T-cell (primary cell): Measurements from ENCODE around the gene EEF1A2. TPM values are rescaled to one million over a fixed set of nuclear protein-coding genes. Genes with fewer than 3 reads are reported as not detected.

ENCODE experiments used
- ATAC-seq, 4 experiments: fragments of 200-7000 bp in 3 of 4; fragments of 150-1000 bp in 1 of 4; cut with Tn5 transposase; replicated peaks in 1 of 4; 1 replicate in 3 of 4; 2 replicates in 1 of 4; pipeline ENCODE4 v1.10.0; 2021; ENCODE audit warnings: moderate library complexity in 3 of 4, mild to moderate bottlenecking in 2 of 4, moderate number of reproducible peaks in 1 of 4
- CTCF ChIA-PET, 2 donors: fragments of 300-600 bp; sonication (Branson Sonifier 250); formaldehyde crosslinking; loops; one replicate each; lab custom pipeline; 2022; ENCODE audit warnings: antibody characterized with exemption in 2 of 2; lab: Charles Lee
- POLR2A ChIA-PET, 2 donors: fragments of 300-600 bp; sonication (Branson Sonifier 250); formaldehyde crosslinking; loops; one replicate each; lab custom pipeline; 2022; ENCODE audit warnings: antibody characterized with exemption in 2 of 2; lab: Charles Lee
- DNase-seq, 35 experiments: peaks; one replicate each; pipeline versions ENCODE4 v3.0.0 to v3.0.0-alpha.2; 2013 to 2023
- H3K27ac ChIP-seq: one replicate; pipeline ENCODE4 v1.5.1; 2013; ENCODE audit warnings: low read length
- H3K27me3 ChIP-seq, 2 experiments: replicated peaks in 1 of 2; 1 replicate in 1 of 2; 2 replicates in 1 of 2; pipeline versions ENCODE4 v1.6.1 to v1.7.0; 2013; ENCODE audit warnings: low read length in 1 of 2, mixed read lengths in 1 of 2; ENCODE audit not compliant: control insufficient read depth in 2 of 2, insufficient read depth in 2 of 2; ENCODE audit errors: extremely low read depth in 1 of 2
- H3K36me3 ChIP-seq, 2 donors: 1 replicate in 1 of 2; 2 replicates in 1 of 2; pipeline versions ENCODE4 v1.6.1 to v1.7.0; 2013; ENCODE audit warnings: low read length in 1 of 2; ENCODE audit not compliant: control insufficient read depth in 2 of 2, insufficient read depth in 1 of 2; ENCODE audit errors: extremely low read depth in 1 of 2
- H3K4me1 ChIP-seq, 2 experiments: 1 replicate in 1 of 2; 2 replicates in 1 of 2; pipeline versions ENCODE4 v1.6.1 to v1.7.0; 2013; ENCODE audit warnings: low read length in 2 of 2, mixed read lengths in 1 of 2; ENCODE audit not compliant: insufficient read depth in 2 of 2, control insufficient read depth in 1 of 2; ENCODE audit errors: extremely low read depth in 1 of 2
- H3K4me3 ChIP-seq, 2 donors: 1 replicate in 1 of 2; 2 replicates in 1 of 2; pipeline versions ENCODE4 v1.5.1 to v1.7.0; 2013; ENCODE audit warnings: mild to moderate bottlenecking in 2 of 2, low read length in 1 of 2, moderate library complexity in 1 of 2; ENCODE audit not compliant: control insufficient read depth in 1 of 2; ENCODE audit errors: extremely low read depth in 1 of 2
- H3K9me3 ChIP-seq: 2 replicates; pipeline ENCODE4 v1.7.0; 2013
- H3K27ac Mint-ChIP-seq, 2 donors: one replicate each; pipeline ENCODE4 v1.8.0; 2020 to 2021; ENCODE audit warnings: mild to moderate bottlenecking in 2 of 2, mixed read lengths in 2 of 2
- H3K27me3 Mint-ChIP-seq, 2 donors: one replicate each; pipeline ENCODE4 v1.8.0; 2021 to 2022; ENCODE audit warnings: mixed read lengths in 2 of 2
- H3K36me3 Mint-ChIP-seq: one replicate; pipeline ENCODE4 v1.8.0; 2021; ENCODE audit warnings: mixed read lengths
- H3K4me1 Mint-ChIP-seq, 3 donors: one replicate each; pipeline ENCODE4 v1.8.0; 2020 to 2022; ENCODE audit warnings: mixed read lengths in 3 of 3, mild to moderate bottlenecking in 1 of 3
- H3K4me3 Mint-ChIP-seq, 3 donors: one replicate each; pipeline ENCODE4 v1.8.0; 2020 to 2022; ENCODE audit warnings: mild to moderate bottlenecking in 3 of 3, mixed read lengths in 3 of 3, moderate library complexity in 3 of 3
- H3K9me3 Mint-ChIP-seq, 3 donors: one replicate each; pipeline ENCODE4 v1.8.0; 2020 to 2022; ENCODE audit warnings: mixed read lengths in 3 of 3
- WGBS: methylation state at CpG from one replicate; pipeline ENCODE4 v1.1.5; 2013; ENCODE audit warnings: missing lambda C conversion rate; ENCODE audit not compliant: insufficient coverage; 5-methylcytosine and 5-hydroxymethylcytosine counted together
- total RNA-seq, 35 experiments: library from RNA in 6 of 35; stranded (reverse) in 6 of 35; fragments of 120-200 nt in 1 of 35; gene quantifications; one replicate each; pipeline versions ENCODE4 v1.2.1 to v1.2.4 and lab custom pipeline; 2013 to 2026

Gene EEF1A2
- total RNA-seq, 5 donors from 2014 or later (not counting 1 experiment from before 2014, with no cell fraction given), result 0.50 to 3.1 (median 1.1) TPM

- no CpG with 5 or more reads among the region's 6 CpGs for WGBS
- H3K27ac Mint-ChIP-seq, result no peak overlapping the region
- no peak overlapping the region for H3K27ac ChIP-seq
- H3K36me3 ChIP-seq, result no peaks in the 10 kb centered on the region
- H3K4me3 ChIP-seq, result no peak overlapping the region
- POLR2A ChIA-PET, result interaction anchor here in 1 of 2 donors (0.6 kb wide), 1 partner anchor 28 kb away, joined by 7 read pairs; the partner anchor contains the start of gene HELZ2
- no peaks in the 10 kb centered on the region for H3K9me3 ChIP-seq
- H3K9me3 Mint-ChIP-seq, result no peaks in the 10 kb centered on the region
- peaks cover 4 to 11% (median 11%) of the 10 kb centered on the region in 3 donors for H3K4me1 Mint-ChIP-seq
- H3K4me3 Mint-ChIP-seq, result no peak overlapping the region
- peaks cover 0 to 10% of the 10 kb centered on the region in 2 donors for H3K27me3 Mint-ChIP-seq
- H3K36me3 Mint-ChIP-seq, result no peaks in the 10 kb centered on the region
- CTCF ChIA-PET, result no interaction called here
- ATAC-seq (peak in 1 of 4 experiments; percentile 61), DNase-seq (no peak)
- H3K4me1 ChIP-seq, result peaks cover 11 to 15% of the 10 kb centered on the region in 2 experiments
- H3K27me3 ChIP-seq, result peaks cover 0 to 39% of the 10 kb centered on the region in 2 experiments
Measured at GRCh38 chr20:63545814-63546213, 46.9 kb upstream of the EEF1A2 start.

- CTCF ChIA-PET, result no interaction called here
- Histone ChIP-seq H3K27me3 (peaks cover 0 to 31% of the 10 kb centered on the region in 2 experiments), H3K4me3 (no peak overlapping the region), H3K27ac (no peak overlapping the region), H3K9me3 (no peaks in the 10 kb centered on the region), H3K4me1 (peaks cover 11 to 15% of the 10 kb centered on the region in 2 experiments), H3K36me3 (no peaks in the 10 kb centered on the region)
- DNase-seq (no peak), ATAC-seq (no peak)
- Mint-ChIP-seq H3K27me3 (peaks cover 0 to 6% of the 10 kb centered on the region in 2 donors), H3K36me3 (no peaks in the 10 kb centered on the region), H3K27ac (no peak overlapping the region), H3K9me3 (no peaks in the 10 kb centered on the region), H3K4me3 (no peak overlapping the region), H3K4me1 (peaks cover 4 to 13% (median 11%) of the 10 kb centered on the region in 3 donors)
- POLR2A ChIA-PET, result interaction anchor here in 1 of 2 donors (0.6 kb wide), 1 partner anchor 29 kb away, joined by 7 read pairs; the partner anchor contains the start of gene HELZ2
- 78% methylated on average over 17 of the region's 19 CpGs for WGBS
Measured at GRCh38 chr20:63544958-63545516, 46.2 kb upstream of the EEF1A2 start.

GRCh38 chr20:63544241-63544957, 45.5 kb upstream of the EEF1A2 start:
- Histone ChIP-seq H3K27me3 (peaks cover 0 to 25% of the 10 kb centered on the region in 2 experiments), H3K9me3 (no peaks in the 10 kb centered on the region), H3K4me3 (no peak overlapping the region), H3K36me3 (no peaks in the 10 kb centered on the region), H3K27ac (no peak overlapping the region), H3K4me1 (peaks cover 9 to 17% of the 10 kb centered on the region in 2 experiments)
- Mint-ChIP-seq H3K9me3 (no peaks in the 10 kb centered on the region), H3K4me3 (no peak overlapping the region), H3K4me1 (peaks cover 2 to 13% (median 9%) of the 10 kb centered on the region in 3 donors), H3K27me3 (peaks cover 0 to 6% of the 10 kb centered on the region in 2 donors), H3K27ac (no peak overlapping the region), H3K36me3 (no peaks in the 10 kb centered on the region)
- 85% methylated on average over 27 of the region's 27 CpGs for WGBS
- ChIA-PET POLR2A (no interaction called here), CTCF (no interaction called here)
- ATAC-seq, result no peak
- no peak for DNase-seq

- H3K4me3 Mint-ChIP-seq, result no peak overlapping the region
- CTCF ChIA-PET, result no interaction called here
- Histone ChIP-seq H3K4me1 (peaks cover 8 to 22% of the 10 kb centered on the region in 2 experiments), H3K27me3 (peaks cover 0 to 24% of the 10 kb centered on the region in 2 experiments), H3K4me3 (no peak overlapping the region), H3K27ac (no peak overlapping the region), H3K36me3 (no peaks in the 10 kb centered on the region), H3K9me3 (no peaks in the 10 kb centered on the region)
- WGBS, result 86% methylated on average over 6 of the region's 6 CpGs
- POLR2A ChIA-PET, result no interaction called here
- peaks cover 0 to 6% of the 10 kb centered on the region in 2 donors for H3K27me3 Mint-ChIP-seq
- peaks cover 2 to 11% (median 6%) of the 10 kb centered on the region in 3 donors for H3K4me1 Mint-ChIP-seq
- no peak for ATAC-seq
- peak overlapping the region in 1 of 2 donors; percentile 24 for H3K27ac Mint-ChIP-seq
- no peaks in the 10 kb centered on the region for H3K9me3 Mint-ChIP-seq
- H3K36me3 Mint-ChIP-seq, result no peaks in the 10 kb centered on the region
- DNase-seq, result no peak
Measured at GRCh38 chr20:63543733-63544132, 44.9 kb upstream of the EEF1A2 start.

- ATAC-seq (no peak), DNase-seq (no peak)
- H3K9me3 ChIP-seq, result no peaks in the 10 kb centered on the region
- ChIA-PET CTCF (no interaction called here), POLR2A (no interaction called here)
- H3K4me3 ChIP-seq, result no peak overlapping the region
- no peaks in the 10 kb centered on the region for H3K36me3 Mint-ChIP-seq
- H3K27ac ChIP-seq, result no peak overlapping the region
- 90% methylated on average over 8 of the region's 10 CpGs for WGBS
- no peaks in the 10 kb centered on the region for H3K36me3 ChIP-seq
- H3K4me1 ChIP-seq, result peaks cover 5 to 24% of the 10 kb centered on the region in 2 experiments
- no peak overlapping the region for H3K4me3 Mint-ChIP-seq
- H3K9me3 Mint-ChIP-seq, result no peaks in the 10 kb centered on the region
- H3K27ac Mint-ChIP-seq, result no peak overlapping the region
- H3K4me1 Mint-ChIP-seq, result peaks cover 4 to 11% (median 8%) of the 10 kb centered on the region in 3 donors
- peaks cover 0 to 18% of the 10 kb centered on the region in 2 experiments for H3K27me3 ChIP-seq
- peaks cover 0 to 4% of the 10 kb centered on the region in 2 donors for H3K27me3 Mint-ChIP-seq
Measured at GRCh38 chr20:63543131-63543530, 44.2 kb upstream of the EEF1A2 start.

GRCh38 chr20:63542696-63543095, 43.8 kb upstream of the EEF1A2 start:
- ATAC-seq (no peak), DNase-seq (no peak)
- CTCF ChIA-PET, result no interaction called here
- Mint-ChIP-seq H3K27ac (no peak overlapping the region), H3K9me3 (no peaks in the 10 kb centered on the region), H3K27me3 (peaks cover 0 to 4% of the 10 kb centered on the region in 2 donors), H3K4me3 (no peak overlapping the region), H3K36me3 (no peaks in the 10 kb centered on the region), H3K4me1 (peaks cover 6 to 14% (median 12%) of the 10 kb centered on the region in 3 donors)
- POLR2A ChIA-PET, result no interaction called here
- WGBS, result 69% methylated on average over 10 of the region's 10 CpGs
- Histone ChIP-seq H3K4me3 (no peak overlapping the region), H3K27ac (no peak overlapping the region), H3K9me3 (no peaks in the 10 kb centered on the region), H3K4me1 (peaks cover 5 to 29% of the 10 kb centered on the region in 2 experiments), H3K36me3 (no peaks in the 10 kb centered on the region), H3K27me3 (peaks cover 0 to 14% of the 10 kb centered on the region in 2 experiments)
